H1 (cell line): ENCODE measurements around the gene RNF168. TPM values are rescaled to one million over a fixed set of nuclear protein-coding genes. Genes with fewer than 3 reads are reported as not detected.

Source experiments
- CTCF ChIA-PET: fragments of 300-600 bp; sonication (Branson Sonifier 250); formaldehyde crosslinking; loops from one replicate; lab custom pipeline; 2021; ENCODE audit not compliant: partially characterized antibody; lab: Charles Lee
- POLR2A ChIA-PET: fragments of 300-600 bp; sonication (Branson Sonifier 250); formaldehyde crosslinking; loops from one replicate; lab custom pipeline; 2021; ENCODE audit warnings: inconsistent platforms; ENCODE audit not compliant: partially characterized antibody; lab: Charles Lee
- DNase-seq, 2 experiments: peaks; one replicate each; pipeline versions ENCODE4 v3.0.0 to v3.0.0-alpha.2; 2010 to 2022; ENCODE audit warnings: low spot score in 2 of 2, low read depth in 1 of 2, mixed read lengths in 1 of 2
- FAIRE-seq: peaks from 2 replicates; lab custom pipeline; 2011; peaks lifted over from hg19 to GRCh38; lab: Jason Lieb, UNC
- H2AFZ ChIP-seq: 2 replicates; pipeline ENCODE4 v1.8.1; 2012; ENCODE audit warnings: low read length, inconsistent platforms
- H2AK5ac ChIP-seq: 2 replicates; pipeline ENCODE4 v1.6.1; 2013; ENCODE audit warnings: low read depth, low read length
- H2BK120ac ChIP-seq: replicated peaks from 2 replicates; pipeline ENCODE3; 2013; ENCODE audit warnings: low read depth, low read length, inconsistent platforms
- H2BK12ac ChIP-seq: 2 replicates; pipeline ENCODE4 v1.6.1; 2013; ENCODE audit warnings: low read depth, low read length
- H2BK15ac ChIP-seq: 2 replicates; pipeline ENCODE4 v1.6.1; 2013; ENCODE audit warnings: low read length
- H2BK20ac ChIP-seq: 2 replicates; pipeline ENCODE4 v1.6.1; 2013; ENCODE audit warnings: low read length
- H2BK5ac ChIP-seq: 2 replicates; pipeline ENCODE4 v1.6.1; 2013; ENCODE audit warnings: low read depth, low read length
- H3K14ac ChIP-seq: 2 replicates; pipeline ENCODE4 v1.6.1; 2013; ENCODE audit warnings: inconsistent platforms; ENCODE audit not compliant: insufficient read length
- H3K18ac ChIP-seq: 2 replicates; pipeline ENCODE4 v1.6.1; 2013; ENCODE audit warnings: low read length; ENCODE audit errors: extremely low read depth
- H3K23ac ChIP-seq: 2 replicates; pipeline ENCODE4 v1.6.1; 2013; ENCODE audit warnings: inconsistent platforms; ENCODE audit not compliant: insufficient read length
- H3K23me2 ChIP-seq: 2 replicates; pipeline ENCODE4 v1.6.1; 2013; ENCODE audit warnings: low read depth, low read length
- H3K27ac ChIP-seq: 2 replicates; pipeline ENCODE4 v1.6.1; 2011; ENCODE audit warnings: low read depth, low read length, inconsistent platforms
- H3K27me3 ChIP-seq, 4 experiments: replicated peaks in 1 of 4; 1 replicate in 1 of 4; 2 replicates in 3 of 4; pipeline versions ENCODE4 v1.6.1 to v1.8.1; 2011 to 2013; ENCODE audit warnings: low read length in 3 of 4, mild to moderate bottlenecking in 3 of 4, inconsistent platforms in 2 of 4, mixed read lengths in 2 of 4, moderate library complexity in 1 of 4; ENCODE audit not compliant: control insufficient read depth in 3 of 4, insufficient read depth in 3 of 4; ENCODE audit errors: extremely low read depth in 1 of 4
- H3K36me3 ChIP-seq, 4 experiments: 2 replicates each; pipeline versions ENCODE4 v1.6.1 to v1.8.1; 2011 to 2013; ENCODE audit warnings: mild to moderate bottlenecking in 4 of 4, low read length in 3 of 4, moderate library complexity in 2 of 4, control low read depth in 1 of 4, inconsistent platforms in 1 of 4; ENCODE audit not compliant: insufficient read depth in 4 of 4, control insufficient read depth in 2 of 4
- H3K4ac ChIP-seq: replicated peaks from 2 replicates; pipeline ENCODE3; 2013; ENCODE audit warnings: low read length, low read depth, mixed read lengths, inconsistent platforms; ENCODE audit not compliant: insufficient read length
- H3K4me1 ChIP-seq, 4 experiments: replicated peaks in 1 of 4; 1 replicate in 1 of 4; 2 replicates in 3 of 4; pipeline versions ENCODE4 v1.6.1 to v1.8.1; 2011 to 2013; ENCODE audit warnings: low read length in 3 of 4, inconsistent platforms in 2 of 4, mixed read lengths in 1 of 4; ENCODE audit not compliant: insufficient read depth in 4 of 4, control insufficient read depth in 3 of 4
- H3K4me2 ChIP-seq, 2 experiments: 2 replicates each; pipeline versions ENCODE4 v1.6.1 to v1.8.1; 2011 to 2013; ENCODE audit warnings: low read depth in 2 of 2, low read length in 2 of 2, control low read depth in 1 of 2, inconsistent platforms in 1 of 2, mild to moderate bottlenecking in 1 of 2; ENCODE audit not compliant: insufficient read depth in 1 of 2
- H3K4me3 ChIP-seq, 4 experiments: fragments of 200-600, 300-600 bp in 1 of 4; sonication (generic), shearing (Covaris generic), sonication (Bioruptor Twin) in 1 of 4; 2 replicates each; pipeline versions ENCODE4 v1.5.1 to v1.8.1; 2011 to 2016; ENCODE audit warnings: low read length in 4 of 4, low read depth in 3 of 4, control low read depth in 2 of 4, inconsistent platforms in 2 of 4, mild to moderate bottlenecking in 2 of 4, mixed read lengths in 1 of 4, moderate library complexity in 1 of 4; ENCODE audit not compliant: insufficient read depth in 2 of 4; ENCODE audit errors: extremely low read depth in 1 of 4
- H3K56ac ChIP-seq: replicated peaks from 2 replicates; pipeline ENCODE3; 2013; ENCODE audit warnings: low read depth, mild to moderate bottlenecking, mixed read lengths, low read length, inconsistent platforms; ENCODE audit not compliant: insufficient read length
- H3K79me1 ChIP-seq: 2 replicates; pipeline ENCODE4 v1.6.1; 2013; ENCODE audit warnings: low read depth, low read length, control low read depth
- H3K79me2 ChIP-seq, 2 experiments: 2 replicates each; pipeline versions ENCODE4 v1.6.1 to v1.8.1; 2012 to 2013; ENCODE audit warnings: low read length in 2 of 2, mild to moderate bottlenecking in 2 of 2, inconsistent platforms in 1 of 2; ENCODE audit not compliant: insufficient read depth in 2 of 2, control insufficient read depth in 1 of 2
- H3K9ac ChIP-seq, 4 experiments: replicated peaks in 1 of 4; 1 replicate in 1 of 4; 2 replicates in 3 of 4; pipeline versions ENCODE4 v1.6.1 to v1.8.1; 2011 to 2013; ENCODE audit warnings: low read depth in 3 of 4, low read length in 3 of 4, control low read depth in 2 of 4, mild to moderate bottlenecking in 2 of 4, moderate library complexity in 2 of 4, inconsistent platforms in 1 of 4; ENCODE audit errors: extremely low read depth in 1 of 4
- H3K9me3 ChIP-seq, 2 experiments: 2 replicates each; pipeline versions ENCODE4 v1.6.1 to v1.8.1; 2012 to 2013; ENCODE audit warnings: mild to moderate bottlenecking in 2 of 2, moderate library complexity in 2 of 2, control low read depth in 1 of 2, inconsistent platforms in 1 of 2, low read depth in 1 of 2, low read length in 1 of 2, mixed read lengths in 1 of 2; ENCODE audit not compliant: insufficient read depth in 2 of 2
- H4K20me1 ChIP-seq, 2 experiments: replicated peaks in 1 of 2; 2 replicates each; pipeline versions ENCODE3 to v1.8.1; 2011 to 2013; ENCODE audit warnings: inconsistent platforms in 2 of 2, low read length in 2 of 2, mild to moderate bottlenecking in 1 of 2; ENCODE audit not compliant: insufficient read depth in 2 of 2, control insufficient read depth in 1 of 2
- H4K5ac ChIP-seq: 2 replicates; pipeline ENCODE4 v1.6.1; 2013; ENCODE audit warnings: low read length, low read depth, mixed read lengths, inconsistent platforms; ENCODE audit not compliant: insufficient read length
- H4K8ac ChIP-seq: 2 replicates; pipeline ENCODE4 v1.8.0; 2013; ENCODE audit warnings: mild to moderate bottlenecking, moderate library complexity, low read length, inconsistent platforms; ENCODE audit not compliant: insufficient read depth; ENCODE audit errors: extremely low read depth
- H4K91ac ChIP-seq: replicated peaks from 2 replicates; pipeline ENCODE3; 2013; ENCODE audit warnings: low read length, mixed read lengths, inconsistent platforms; ENCODE audit not compliant: insufficient read length
- ATF3 ChIP-seq: IDR thresholded peaks from 2 replicates; pipeline ENCODE4 v1.6.1; 2011; ENCODE audit warnings: low read depth, mild to moderate bottlenecking, low read length; ENCODE audit not compliant: insufficient read depth
- CBX8 ChIP-seq: fragments of 300-800, 300-1000 bp; sonication (generic); IDR thresholded peaks from 2 replicates; pipeline ENCODE4 v1.7.1; 2016; ENCODE audit warnings: low read depth, low read length, borderline replicate concordance
- CTCF ChIP-seq, 3 experiments: IDR thresholded peaks; 1 replicate in 2 of 3; 2 replicates in 1 of 3; pipeline versions ENCODE4 v1.5.1 to v1.6.1; 2011; ENCODE audit warnings: low read length in 3 of 3, mild to moderate bottlenecking in 3 of 3, inconsistent platforms in 2 of 3, low read depth in 1 of 3, moderate library complexity in 1 of 3; ENCODE audit not compliant: insufficient read depth in 1 of 3; ENCODE audit errors: control extremely low read depth in 1 of 3
- E2F6 ChIP-seq: IDR thresholded peaks from 2 replicates; pipeline ENCODE4 v1.6.1; 2012; ENCODE audit warnings: inconsistent platforms
- RAD21 ChIP-seq, 2 experiments: IDR thresholded peaks in 1 of 2; conservative IDR thresholded peaks in 1 of 2; 2 replicates each; pipeline ENCODE4 v1.6.1; 2011; ENCODE audit warnings: low read depth in 2 of 2, low read length in 2 of 2, improper control_type of control experiment in 1 of 2, inconsistent platforms in 1 of 2, mild to moderate bottlenecking in 1 of 2, moderate library complexity in 1 of 2
- RFX5 ChIP-seq: IDR thresholded peaks from 2 replicates; pipeline ENCODE4 v1.6.1; 2011; ENCODE audit warnings: low read depth, low read length, improper control_type of control experiment, borderline replicate concordance
- SIX5 ChIP-seq: IDR thresholded peaks from 2 replicates; pipeline ENCODE4 v1.6.1; 2011; ENCODE audit warnings: mild to moderate bottlenecking, low read depth, low read length
- SRF ChIP-seq: IDR thresholded peaks from 2 replicates; pipeline ENCODE4 v1.6.1; 2011; ENCODE audit warnings: mild to moderate bottlenecking, low read depth, low read length, moderate library complexity
- TAF1 ChIP-seq: IDR thresholded peaks from 2 replicates; pipeline ENCODE4 v1.6.1; 2011; ENCODE audit warnings: mild to moderate bottlenecking, low read depth, low read length
- WGBS, 2 experiments: shearing (Covaris generic) in 1 of 2; methylation state at CpG; one replicate each; pipeline versions ENCODE4 v1.1.6 to v1.1.7; 2013 to 2015; ENCODE audit warnings: low lambda C conversion rate in 2 of 2, mixed read lengths in 2 of 2, inconsistent platforms in 1 of 2, low coverage in 1 of 2, missing lambda C conversion rate in 1 of 2; ENCODE audit not compliant: insufficient replicate concordance in 2 of 2, insufficient coverage in 1 of 2, insufficient read length in 1 of 2; ENCODE audit errors: extremely low coverage in 1 of 2, missing lambda C conversion rate in 1 of 2; 5-methylcytosine and 5-hydroxymethylcytosine counted together
- polyA plus RNA-seq, 7 experiments: library from polyadenylated mRNA; depleted of rRNA in 3 of 7; stranded (reverse) in 5 of 7; unstranded in 2 of 7; fragments of >200 nt in 5 of 7; fragments of 200-250 nt in 2 of 7; gene quantifications; 1 replicate in 5 of 7; 2 replicates in 1 of 7; 4 replicates in 1 of 7; pipeline versions ENCODE4 v1.2.1 to v1.2.3, GENCODE V29; 2011 to 2013; ENCODE audit warnings: missing spikeins in 2 of 7, mixed read lengths in 2 of 7
- total RNA-seq: library from RNA; stranded (reverse); fragmentation: NEBNext Ultra II Directional; extraction: Animal tissue kit (Norgen Biotek cat#: 25700); gene quantifications from 2 replicates; pipeline ENCODE4 v1.2.1, GENCODE V29; 2021

Gene RNF168
- total and polyA plus RNA-seq, 2 of the 8 experiments (the other 6 are each of a cell fraction or from before 2014, with no cell fraction given), result 6.3 to 63.5 TPM

- Histone ChIP-seq H3K4me1 (peaks cover 0 to 3% (median 1%) of the 10 kb centered on the region in 4 experiments; a peak in 2 of 7 replicates), H4K8ac (no peak overlapping the region), H4K91ac (no peak overlapping the region), H2BK20ac (no peak overlapping the region), H3K4ac (no peak overlapping the region), H3K27ac (no peak overlapping the region), H3K36me3 (peaks cover 0 to 3% (median 0%) of the 10 kb centered on the region in 4 experiments; a peak in 2 of 8 replicates), H3K23me2 (peaks cover 2% of the 10 kb centered on the region; the same call in 1 of the 2 replicates), H3K27me3 (no peaks in the 10 kb centered on the region), H2BK12ac (no peak overlapping the region; the same call in 1 of the 2 replicates), H2BK5ac (no peak overlapping the region), H3K4me3 (no peak overlapping the region), H3K9me3 (peaks cover 25 to 27% of the 10 kb centered on the region in 2 experiments), H3K23ac (no peak overlapping the region), H2AK5ac (no peak overlapping the region), H3K79me2 (no peaks in the 10 kb centered on the region), H3K4me2 (no peak overlapping the region), H3K9ac (no peak overlapping the region), H2BK120ac (no peak overlapping the region), H3K56ac (no peak overlapping the region), H3K14ac (no peak overlapping the region), H3K18ac (no peak overlapping the region), H4K5ac (no peak overlapping the region), H2AFZ (no peak overlapping the region), H3K79me1 (no peaks in the 10 kb centered on the region), H2BK15ac (no peak overlapping the region), H4K20me1 (no peaks in the 10 kb centered on the region)
- POLR2A ChIA-PET, result no interaction called here
- CTCF ChIA-PET, result interaction anchor here (0.6 to 5.5 kb wide), 31 partner anchors 11 to 521 kb away, joined by 3 to 40 read pairs (median 4); partner anchors contain the start of genes NCBP2 and RNF168
- FAIRE-seq (no peak), DNase-seq (no peak)
- 65% methylated on average over 5 of the region's 5 CpGs; no CpG with 5 or more reads in 1 of the 2 experiments for WGBS, 2 experiments
- TF ChIP-seq ATF3, result no peak
- TF ChIP-seq CBX8, result no peak
- no peak for TF ChIP-seq SIX5
- peak in 2 of 3 experiments; percentile 63 to 64; a peak in 3 of 4 replicates for TF ChIP-seq CTCF (IDR thresholded peaks at IDR 0.05; ENCODE audit: control extremely low read depth in 1 of 3, insufficient read depth in 1 of 3, low read depth in 1 of 3, low read length in 3 of 3)
- TF ChIP-seq SRF, result no peak
- TF ChIP-seq E2F6, result no peak
- TF ChIP-seq RFX5, result no peak
- peak; percentile 78 to 84 for TF ChIP-seq RAD21 (IDR thresholded peaks at IDR 0.05 in 1 of 2, conservative IDR thresholded peaks at IDR 0.05 in 1 of 2; ENCODE audit: low read depth in 2 of 2, low read length in 2 of 2)
- TF ChIP-seq TAF1, result no peak
Measured at GRCh38 chr3:196524527-196524926, 21.0 kb upstream of the RNF168 start.
